ENCODE measurements around the gene PEX7.
A peak's percentile ranks its signal among the peaks of the same experiment; 100 is the strongest.
"Not testable (repeated sequence)": the region's sequence is repeated elsewhere in the genome, so short reads cannot be mapped to it uniquely, and the experiment has no call there.

The PEX7 gene

GRCh38 chr6:136901212-136901784, 78.9 kb downstream of the PEX7 start:
- H3K27me3 ChIP-seq (ENCODE audit: insufficient read depth, insufficient read length) = no peaks in the 10 kb centered on the region
- no peak overlapping the region for H3K4me3 ChIP-seq (ENCODE audit: insufficient read length, low read depth)
- no peaks in the 10 kb centered on the region for H3K4me1 ChIP-seq (ENCODE audit: insufficient read depth, insufficient read length)
- H3K36me3 ChIP-seq (ENCODE audit: insufficient read depth, insufficient read length, low read length) = peaks cover 20% of the 10 kb centered on the region
- no peak for DNase-seq (ENCODE audit: low read depth, low spot score)
- peaks cover 5% of the 10 kb centered on the region; the same call in 1 of the 2 replicates for H3K9me3 ChIP-seq (ENCODE audit: insufficient read depth, low read length)
- no peak for TF ChIP-seq YY1 (IDR thresholded peaks at IDR 0.05; ENCODE audit: insufficient read depth, insufficient read length)
- no peak overlapping the region for H3K9ac ChIP-seq (ENCODE audit: insufficient read length, low read depth)

- not testable (repeated sequence) for H3K4me3 ChIP-seq (ENCODE audit: insufficient read length, low read depth); H3K9me3 ChIP-seq (ENCODE audit: insufficient read depth, low read length); H3K27me3 ChIP-seq (ENCODE audit: insufficient read depth, insufficient read length); DNase-seq (ENCODE audit: low read depth, low spot score); H3K4me1 ChIP-seq (ENCODE audit: insufficient read depth, insufficient read length); H3K9ac ChIP-seq (ENCODE audit: insufficient read length, low read depth)
- peaks cover 14% of the 10 kb centered on the region for H3K36me3 ChIP-seq (ENCODE audit: insufficient read depth, insufficient read length, low read length)
Observed at GRCh38 chr6:136904477-136904876, 82.1 kb downstream of the PEX7 start.

GRCh38 chr6:136914947-136915346, 92.6 kb downstream of the PEX7 start:
- H3K27me3 ChIP-seq (ENCODE audit: insufficient read depth, insufficient read length) = peaks cover 13% of the 10 kb centered on the region
- H3K4me1 ChIP-seq (ENCODE audit: insufficient read depth, insufficient read length) = no peaks in the 10 kb centered on the region
- TF ChIP-seq YY1 (IDR thresholded peaks at IDR 0.05; ENCODE audit: insufficient read depth, insufficient read length) (no peak), SUZ12 (IDR thresholded peaks at IDR 0.05; ENCODE audit: extremely low read depth, insufficient read depth, insufficient read length) (no peak), ZNF274 (IDR thresholded peaks at IDR 0.05; ENCODE audit: low read depth, low read length) (no peak)
- H3K4me3 ChIP-seq (ENCODE audit: insufficient read length, low read depth) = no peak overlapping the region
- H3K9ac ChIP-seq (ENCODE audit: insufficient read length, low read depth) = no peak overlapping the region
- no peak for DNase-seq (ENCODE audit: low read depth, low spot score)
- peaks cover 6% of the 10 kb centered on the region for H3K36me3 ChIP-seq (ENCODE audit: insufficient read depth, insufficient read length, low read length)
- H3K9me3 ChIP-seq (ENCODE audit: insufficient read depth, low read length) = no peaks in the 10 kb centered on the region

- Histone ChIP-seq H3K9me3 (ENCODE audit: insufficient read depth, low read length) (no peaks in the 10 kb centered on the region), H3K4me3 (ENCODE audit: insufficient read length, low read depth) (no peak overlapping the region), H3K4me1 (ENCODE audit: insufficient read depth, insufficient read length) (no peaks in the 10 kb centered on the region), H3K36me3 (ENCODE audit: insufficient read depth, insufficient read length, low read length) (peaks cover 6% of the 10 kb centered on the region), H3K9ac (ENCODE audit: insufficient read length, low read depth) (no peak overlapping the region), H3K27me3 (ENCODE audit: insufficient read depth, insufficient read length) (peaks cover 50% of the 10 kb centered on the region)
- TF ChIP-seq YY1 (IDR thresholded peaks at IDR 0.05; ENCODE audit: insufficient read depth, insufficient read length) = no peak
- TF ChIP-seq SUZ12 (IDR thresholded peaks at IDR 0.05; ENCODE audit: extremely low read depth, insufficient read depth, insufficient read length) = no peak
- no peak for TF ChIP-seq ZNF274 (IDR thresholded peaks at IDR 0.05; ENCODE audit: low read depth, low read length)
- DNase-seq (ENCODE audit: low read depth, low spot score) = no peak
Observed at GRCh38 chr6:136918706-136919105, 96.3 kb downstream of the PEX7 start.

- no peaks in the 10 kb centered on the region for H3K9me3 ChIP-seq (ENCODE audit: insufficient read depth, low read length)
- no peak overlapping the region for H3K9ac ChIP-seq (ENCODE audit: insufficient read length, low read depth)
- H3K27me3 ChIP-seq (ENCODE audit: insufficient read depth, insufficient read length) = peaks cover 57% of the 10 kb centered on the region
- DNase-seq (ENCODE audit: low read depth, low spot score) = no peak
- no peak overlapping the region for H3K4me3 ChIP-seq (ENCODE audit: insufficient read length, low read depth)
- TF ChIP-seq SUZ12 (IDR thresholded peaks at IDR 0.05; ENCODE audit: extremely low read depth, insufficient read depth, insufficient read length) = no peak
- no peak for TF ChIP-seq ZNF274 (IDR thresholded peaks at IDR 0.05; ENCODE audit: low read depth, low read length)
- no peak for TF ChIP-seq YY1 (IDR thresholded peaks at IDR 0.05; ENCODE audit: insufficient read depth, insufficient read length)
- no peaks in the 10 kb centered on the region for H3K4me1 ChIP-seq (ENCODE audit: insufficient read depth, insufficient read length)
- H3K36me3 ChIP-seq (ENCODE audit: insufficient read depth, insufficient read length, low read length) = peaks cover 3% of the 10 kb centered on the region
Observed at GRCh38 chr6:136920216-136920615, 97.8 kb downstream of the PEX7 start.

GRCh38 chr6:136920671-136921380, 98.4 kb downstream of the PEX7 start:
- peak overlapping the region; percentile 47 for H3K4me3 ChIP-seq (ENCODE audit: insufficient read length, low read depth)
- DNase-seq (ENCODE audit: low read depth, low spot score) = no peak
- TF ChIP-seq YY1 (IDR thresholded peaks at IDR 0.05; ENCODE audit: insufficient read depth, insufficient read length) (no peak), SUZ12 (IDR thresholded peaks at IDR 0.05; ENCODE audit: extremely low read depth, insufficient read depth, insufficient read length) (no peak), ZNF274 (IDR thresholded peaks at IDR 0.05; ENCODE audit: low read depth, low read length) (no peak)

GRCh38 chr6:136921381-136921935, 99.1 kb downstream of the PEX7 start:
- TF ChIP-seq YY1 (IDR thresholded peaks at IDR 0.05; ENCODE audit: insufficient read depth, insufficient read length) (no peak), ZNF274 (IDR thresholded peaks at IDR 0.05; ENCODE audit: low read depth, low read length) (no peak), SUZ12 (IDR thresholded peaks at IDR 0.05; ENCODE audit: extremely low read depth, insufficient read depth, insufficient read length) (no peak)
- Histone ChIP-seq H3K4me1 (ENCODE audit: insufficient read depth, insufficient read length) (no peaks in the 10 kb centered on the region), H3K9me3 (ENCODE audit: insufficient read depth, low read length) (no peaks in the 10 kb centered on the region), H3K4me3 (ENCODE audit: insufficient read length, low read depth) (peak overlapping the region; percentile 47), H3K9ac (ENCODE audit: insufficient read length, low read depth) (peak overlapping the region; percentile 67), H3K36me3 (ENCODE audit: insufficient read depth, insufficient read length, low read length) (peaks cover 3% of the 10 kb centered on the region), H3K27me3 (ENCODE audit: insufficient read depth, insufficient read length) (peaks cover 57% of the 10 kb centered on the region)
- no peak for DNase-seq (ENCODE audit: low read depth, low spot score)

More at GRCh38 chr6:136920671-136921380, 98.4 kb downstream of the PEX7 start:
- Histone ChIP-seq H3K27me3 (ENCODE audit: insufficient read depth, insufficient read length) (peaks cover 57% of the 10 kb centered on the region), H3K9me3 (ENCODE audit: insufficient read depth, low read length) (no peaks in the 10 kb centered on the region), H3K4me1 (ENCODE audit: insufficient read depth, insufficient read length) (no peaks in the 10 kb centered on the region), H3K9ac (ENCODE audit: insufficient read length, low read depth) (peak overlapping the region; percentile 67), H3K36me3 (ENCODE audit: insufficient read depth, insufficient read length, low read length) (peaks cover 3% of the 10 kb centered on the region)

Measured in NT2/D1 (cell line).